HCT116 (cell line): Measurements from ENCODE around the gene STK39. TPM values are rescaled to one million over a fixed set of nuclear protein-coding genes. Genes with fewer than 3 reads are reported as not detected.

ENCODE experiments used
- ATAC-seq: fragments of 200-7000 bp; cut with Tn5 transposase; 2 replicates; pipeline ENCODE4 v1.9.1; 2020; ENCODE audit warnings: mild to moderate bottlenecking, moderate library complexity
- BruUV-seq: library from RNA; stranded (reverse); fragments of 400-500 nt; replicated peaks from 2 replicates; lab custom pipeline; 2021; lab: Mats Ljungman, UMichigan
- CTCF ChIA-PET: fragments of 300-600 bp; sonication (Branson Sonifier 250); formaldehyde crosslinking; loops from one replicate; lab custom pipeline; 2021; ENCODE audit warnings: antibody characterized with exemption; lab: Charles Lee
- POLR2A ChIA-PET: fragments of 300-600, 350-600 bp; sonication (Branson Sonifier 250); formaldehyde crosslinking; loops from one replicate; lab custom pipeline; 2021; ENCODE audit warnings: antibody characterized with exemption; lab: Charles Lee
- RAD21 ChIA-PET, 2 experiments: fragments of 300-600 bp; sonication (Branson Sonifier 250); formaldehyde crosslinking; loops; one replicate each; lab custom pipeline; 2023; ENCODE audit warnings: low total read pairs in 2 of 2; ENCODE audit not compliant: uncharacterized antibody in 2 of 2, unreplicated experiment in 2 of 2, low non-redundant PET in 1 of 2; lab: Charles Lee
- DNase-seq: peaks from one replicate; pipeline ENCODE4 v3.0.0-alpha.2; 2010; ENCODE audit warnings: low read depth, low spot score
- H2AFZ ChIP-seq: fragments of 200-600 bp; shearing (Covaris generic), sonication (generic); 2 replicates; pipeline ENCODE4 v1.6.1; 2017; ENCODE audit warnings: low read depth, mixed run types, mixed read lengths, antibody characterized with exemption, low read length; ENCODE audit not compliant: poor library complexity, severe bottlenecking
- H3K27ac ChIP-seq: 2 replicates; pipeline ENCODE4 v1.5.1; 2012; ENCODE audit warnings: low read depth, low read length
- H3K27me3 ChIP-seq: fragments of 200-600 bp; sonication (generic); 2 replicates; pipeline ENCODE4 v1.6.1; 2016; ENCODE audit warnings: mixed run types, low read length, mixed read lengths; ENCODE audit not compliant: insufficient read depth
- H3K36me3 ChIP-seq, 2 experiments: fragments of 200-500 bp in 1 of 2; fragments of 200-600 bp in 1 of 2; sonication (Bioruptor generic) in 1 of 2; sonication (generic) in 1 of 2; 2 replicates each; pipeline versions ENCODE4 v1.5.1 to v1.6.1; 2014 to 2016; ENCODE audit warnings: low read length in 2 of 2, inconsistent platforms in 1 of 2, mixed read lengths in 1 of 2, mixed run types in 1 of 2; ENCODE audit not compliant: insufficient read depth in 2 of 2, control insufficient read depth in 1 of 2
- H3K4me1 ChIP-seq, 2 experiments: fragments of 200-600 bp in 1 of 2; sonication (generic) in 1 of 2; 2 replicates each; pipeline versions ENCODE4 v1.5.1 to v1.6.1; 2012 to 2017; ENCODE audit warnings: low read length in 2 of 2, inconsistent platforms in 1 of 2, mild to moderate bottlenecking in 1 of 2, mixed read lengths in 1 of 2, mixed run types in 1 of 2, moderate library complexity in 1 of 2; ENCODE audit not compliant: insufficient read depth in 2 of 2, control insufficient read depth in 1 of 2
- H3K4me2 ChIP-seq: fragments of 200-600 bp; sonication (generic); 2 replicates; pipeline ENCODE4 v1.6.1; 2017; ENCODE audit warnings: mixed run types, low read length, mixed read lengths
- H3K4me3 ChIP-seq, 2 experiments: fragments of 200-600 bp in 1 of 2; sonication (generic) in 1 of 2; replicated peaks in 1 of 2; 2 replicates each; pipeline ENCODE4 v1.5.1; 2011 to 2016; ENCODE audit warnings: low read length in 2 of 2, control low read depth in 1 of 2, low read depth in 1 of 2, mild to moderate bottlenecking in 1 of 2, mixed read lengths in 1 of 2, mixed run types in 1 of 2
- H3K79me2 ChIP-seq: fragments of 200-600 bp; sonication (generic); 2 replicates; pipeline ENCODE4 v1.6.1; 2017; ENCODE audit warnings: mild to moderate bottlenecking, mixed run types, low read length, moderate library complexity, mixed read lengths; ENCODE audit not compliant: insufficient read depth
- H3K9ac ChIP-seq: fragments of 200-600 bp; sonication (generic); 2 replicates; pipeline ENCODE4 v1.6.1; 2016; ENCODE audit warnings: low read length, mixed read lengths
- H3K9me2 ChIP-seq: fragments of 200-600 bp; sonication (generic), shearing (Covaris generic); 2 replicates; pipeline ENCODE4 v1.6.1; 2017; ENCODE audit warnings: mixed run types, mild to moderate bottlenecking, moderate library complexity; ENCODE audit not compliant: insufficient read depth
- H3K9me3 ChIP-seq, 2 experiments: fragments of 200-500 bp in 1 of 2; fragments of 200-600 bp in 1 of 2; sonication (Bioruptor generic) in 1 of 2; sonication (generic) in 1 of 2; 2 replicates each; pipeline ENCODE4 v1.6.1; 2014 to 2017; ENCODE audit warnings: low read length in 2 of 2, mixed read lengths in 2 of 2, inconsistent platforms in 1 of 2, low read depth in 1 of 2, mild to moderate bottlenecking in 1 of 2, mixed run types in 1 of 2, moderate library complexity in 1 of 2; ENCODE audit not compliant: control insufficient read depth in 1 of 2, insufficient read depth in 1 of 2
- H4K20me1 ChIP-seq: fragments of 200-600 bp; sonication (generic), shearing (Covaris generic); 2 replicates; pipeline ENCODE4 v1.6.1; 2017; ENCODE audit warnings: mixed run types, mild to moderate bottlenecking, moderate library complexity; ENCODE audit not compliant: insufficient read depth
- ATF3 ChIP-seq: IDR thresholded peaks from 2 replicates; pipeline ENCODE4 v1.6.1; 2012
- CTCF ChIP-seq, 3 experiments: fragments of 200-600 bp in 1 of 3; sonication (generic) in 1 of 3; IDR thresholded peaks in 2 of 3; conservative IDR thresholded peaks in 1 of 3; 2 replicates each; pipeline ENCODE4 v1.5.1; 2012 to 2017; ENCODE audit warnings: low read depth in 2 of 3, low read length in 2 of 3, antibody characterized with exemption in 1 of 3, borderline replicate concordance in 1 of 3, control low read depth in 1 of 3, mild to moderate bottlenecking in 1 of 3, mixed read lengths in 1 of 3, mixed run types in 1 of 3, moderate library complexity in 1 of 3; ENCODE audit not compliant: insufficient read depth in 1 of 3
- EZH2 ChIP-seq: fragments of 200-600 bp; sonication (generic); IDR thresholded peaks from 2 replicates; pipeline ENCODE4 v1.6.1; 2017; ENCODE audit warnings: antibody characterized with exemption, mixed run types
- FOSL1 ChIP-seq: IDR thresholded peaks from 2 replicates; pipeline ENCODE4 v1.6.1; 2012; ENCODE audit warnings: low read depth
- JUND ChIP-seq: IDR thresholded peaks from 2 replicates; pipeline ENCODE4 v1.6.1; 2012
- MAX ChIP-seq: IDR thresholded peaks from 2 replicates; pipeline ENCODE4 v1.6.1; 2012
- POLR2A ChIP-seq: IDR thresholded peaks from 2 replicates; pipeline ENCODE4 v1.7.0; 2011; ENCODE audit warnings: borderline replicate concordance; ENCODE audit not compliant: insufficient read depth, insufficient read length; ENCODE audit errors: extremely low read depth
- POLR2AphosphoS5 ChIP-seq: IDR thresholded peaks from 2 replicates; pipeline ENCODE4 v1.6.1; 2011; ENCODE audit warnings: mild to moderate bottlenecking, low read depth, low read length, moderate library complexity
- RAD21 ChIP-seq: IDR thresholded peaks from 2 replicates; pipeline ENCODE4 v1.6.1; 2012; ENCODE audit warnings: low read depth, mild to moderate bottlenecking
- SIN3A ChIP-seq: IDR thresholded peaks from 2 replicates; pipeline ENCODE4 v1.6.1; 2012; ENCODE audit warnings: low read depth
- SP1 ChIP-seq: IDR thresholded peaks from 2 replicates; pipeline ENCODE4 v1.6.1; 2012; ENCODE audit warnings: low read depth
- SRF ChIP-seq: IDR thresholded peaks from 2 replicates; pipeline ENCODE4 v1.6.1; 2012; ENCODE audit warnings: low read depth
- ZFX ChIP-seq: fragments of 450-650 bp; IDR thresholded peaks from 2 replicates; pipeline ENCODE4 v1.6.1; 2017
- ZNF274 ChIP-seq: fragments of 200-500 bp; sonication (Bioruptor generic); IDR thresholded peaks from 2 replicates; pipeline ENCODE4 v1.6.1; 2014; ENCODE audit warnings: mild to moderate bottlenecking, low read depth, low read length, inconsistent platforms
- intact Hi-C: fragments of 100-400 bp; cut with micrococcal nuclease; formaldehyde crosslinking; loops from 2 replicates; pipeline ENCODE4 v1.10.0; 2022
- total RNA-seq: library from RNA; stranded (reverse); gene quantifications from one replicate; pipeline ENCODE4 v1.2.1, GENCODE V29; 2021; ENCODE audit not compliant: unreplicated experiment
- TF ChIP-seq, protein P1 (sequence below): IDR thresholded peaks from 2 replicates; pipeline ENCODE4 v1.6.1; 2012; ENCODE audit warnings: low read depth

Gene STK39
- total RNA-seq, 1 experiment from 2014 or later, result 118 TPM

DNA sequence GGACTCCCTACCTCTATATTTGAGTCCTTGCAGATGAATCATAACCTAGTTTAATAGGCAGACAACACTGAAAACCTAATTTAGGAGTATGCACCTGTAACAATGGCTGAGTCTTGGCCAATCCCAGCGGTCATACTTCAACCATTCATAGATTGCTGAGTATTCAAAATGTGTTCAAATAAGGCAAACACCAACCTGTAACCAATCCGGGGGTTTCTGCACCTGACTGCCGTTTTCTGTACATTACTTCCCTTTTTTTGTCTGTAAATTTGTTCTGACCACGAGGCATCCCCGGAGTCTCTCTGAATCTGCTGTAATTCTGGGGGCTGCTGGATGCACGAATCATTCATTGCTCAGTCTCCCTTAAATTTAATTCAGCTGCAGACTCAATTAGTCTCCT is 338.6 kb downstream of the STK39 start:
- no peaks in the 10 kb centered on the region for H3K36me3 ChIP-seq
- no peaks in the 10 kb centered on the region for H3K79me2 ChIP-seq
- H3K4me1 ChIP-seq, result no peaks in the 10 kb centered on the region
- POLR2A ChIA-PET, result no interaction called here
- no peaks in the 10 kb centered on the region for H4K20me1 ChIP-seq
- no peak for DNase-seq
- intact Hi-C loops, result no loop called here
- no peak overlapping the region for H2AFZ ChIP-seq
- no peak for ATAC-seq
- H3K9ac ChIP-seq, result no peak overlapping the region
- no TSS peak for BruUV-seq
- H3K27ac ChIP-seq, result no peak overlapping the region
- no peaks in the 10 kb centered on the region for H3K9me2 ChIP-seq
- H3K4me3 ChIP-seq, result no peak overlapping the region
- RAD21 ChIA-PET, result no interaction called here
- no peaks in the 10 kb centered on the region for H3K9me3 ChIP-seq
- no peak overlapping the region for H3K4me2 ChIP-seq
- CTCF ChIA-PET, result no interaction called here
- no peak for TF ChIP-seq SP1
- no peak for TF ChIP-seq JUND
- no peak for TF ChIP-seq FOSL1
- TF ChIP-seq SIN3A, result no peak
- TF ChIP-seq MAX, result no peak
- no peak for TF ChIP-seq RAD21
- TF ChIP-seq ZFX, result no peak
- no peak for TF ChIP-seq EZH2
- no peak for TF ChIP-seq POLR2AphosphoS5
- no peak for TF ChIP-seq ATF3
- H3K27me3 ChIP-seq, result peaks cover 58% of the 10 kb centered on the region

DNA sequence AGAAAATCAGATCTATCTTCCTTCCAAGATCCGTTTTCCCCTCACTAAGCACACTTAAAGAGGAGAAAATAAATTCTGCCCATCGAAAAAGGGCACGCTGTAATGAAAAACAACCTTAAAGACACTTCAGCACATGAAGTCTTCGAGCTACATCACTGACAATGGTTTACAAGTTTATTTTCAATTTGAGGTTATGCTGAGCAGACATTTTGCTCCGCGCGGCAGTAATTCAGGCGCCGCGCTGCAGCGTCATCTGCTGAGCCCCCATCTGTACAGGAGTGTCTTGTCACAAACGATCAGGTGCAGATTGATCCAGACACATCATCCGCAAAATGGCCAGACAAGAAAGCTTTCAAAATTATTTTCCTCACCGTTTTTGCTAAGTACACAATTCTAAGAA is 341.7 kb downstream of the STK39 start:
- no peak overlapping the region for H3K4me3 ChIP-seq
- H3K9ac ChIP-seq, result no peak overlapping the region
- H3K36me3 ChIP-seq, result no peaks in the 10 kb centered on the region
- intact Hi-C loops, result no loop called here
- DNase-seq (no peak), ATAC-seq (no peak)
- H3K9me3 ChIP-seq, result no peaks in the 10 kb centered on the region
- no peaks in the 10 kb centered on the region for H3K79me2 ChIP-seq
- no peak overlapping the region for H3K4me2 ChIP-seq
- H3K27ac ChIP-seq, result no peak overlapping the region
- peaks cover 61% of the 10 kb centered on the region for H3K27me3 ChIP-seq
- no peak overlapping the region for H2AFZ ChIP-seq
- no peaks in the 10 kb centered on the region for H4K20me1 ChIP-seq
- BruUV-seq, result no TSS peak
- no peaks in the 10 kb centered on the region for H3K9me2 ChIP-seq
- RAD21 ChIA-PET, result no interaction called here
- POLR2A ChIA-PET, result no interaction called here
- CTCF ChIA-PET, result no interaction called here
- no peaks in the 10 kb centered on the region for H3K4me1 ChIP-seq
- TF ChIP-seq CTCF (IDR thresholded peaks at IDR 0.05 in 2 of 3, conservative IDR thresholded peaks at IDR 0.05 in 1 of 3; ENCODE audit: borderline replicate concordance in 1 of 3, insufficient read depth in 1 of 3, low read depth in 2 of 3, low read length in 2 of 3) (no peak), ZFX (no peak), ZNF274 (no peak), SRF (no peak), SIN3A (no peak), POLR2A (no peak)
- TF ChIP-seq, protein P1, sequence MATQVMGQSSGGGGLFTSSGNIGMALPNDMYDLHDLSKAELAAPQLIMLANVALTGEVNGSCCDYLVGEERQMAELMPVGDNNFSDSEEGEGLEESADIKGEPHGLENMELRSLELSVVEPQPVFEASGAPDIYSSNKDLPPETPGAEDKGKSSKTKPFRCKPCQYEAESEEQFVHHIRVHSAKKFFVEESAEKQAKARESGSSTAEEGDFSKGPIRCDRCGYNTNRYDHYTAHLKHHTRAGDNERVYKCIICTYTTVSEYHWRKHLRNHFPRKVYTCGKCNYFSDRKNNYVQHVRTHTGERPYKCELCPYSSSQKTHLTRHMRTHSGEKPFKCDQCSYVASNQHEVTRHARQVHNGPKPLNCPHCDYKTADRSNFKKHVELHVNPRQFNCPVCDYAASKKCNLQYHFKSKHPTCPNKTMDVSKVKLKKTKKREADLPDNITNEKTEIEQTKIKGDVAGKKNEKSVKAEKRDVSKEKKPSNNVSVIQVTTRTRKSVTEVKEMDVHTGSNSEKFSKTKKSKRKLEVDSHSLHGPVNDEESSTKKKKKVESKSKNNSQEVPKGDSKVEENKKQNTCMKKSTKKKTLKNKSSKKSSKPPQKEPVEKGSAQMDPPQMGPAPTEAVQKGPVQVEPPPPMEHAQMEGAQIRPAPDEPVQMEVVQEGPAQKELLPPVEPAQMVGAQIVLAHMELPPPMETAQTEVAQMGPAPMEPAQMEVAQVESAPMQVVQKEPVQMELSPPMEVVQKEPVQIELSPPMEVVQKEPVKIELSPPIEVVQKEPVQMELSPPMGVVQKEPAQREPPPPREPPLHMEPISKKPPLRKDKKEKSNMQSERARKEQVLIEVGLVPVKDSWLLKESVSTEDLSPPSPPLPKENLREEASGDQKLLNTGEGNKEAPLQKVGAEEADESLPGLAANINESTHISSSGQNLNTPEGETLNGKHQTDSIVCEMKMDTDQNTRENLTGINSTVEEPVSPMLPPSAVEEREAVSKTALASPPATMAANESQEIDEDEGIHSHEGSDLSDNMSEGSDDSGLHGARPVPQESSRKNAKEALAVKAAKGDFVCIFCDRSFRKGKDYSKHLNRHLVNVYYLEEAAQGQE, result no peak
